Measurements from ENCODE around the gene NFIB.

DNA sequence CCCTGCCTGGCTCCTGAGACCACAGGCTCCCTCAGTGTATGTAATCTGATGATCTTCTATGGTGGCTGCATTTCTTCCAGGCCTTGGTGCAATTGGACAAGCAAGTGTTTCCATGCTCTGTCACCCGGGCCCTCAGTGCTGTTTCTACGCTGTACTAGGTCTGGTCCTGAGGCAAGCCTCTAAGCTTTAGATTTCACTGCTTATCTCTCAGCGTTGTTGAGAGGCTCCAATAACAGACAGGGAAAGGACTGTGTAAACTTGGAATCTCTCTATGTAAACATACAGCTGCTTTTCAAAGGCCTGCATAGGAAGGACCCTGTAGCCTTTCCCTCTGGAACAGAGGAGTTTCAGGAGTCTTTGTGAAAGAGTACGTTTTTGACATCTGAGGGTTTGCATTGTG, 38.6 kb upstream of the NFIB start:
- TF ChIP-seq, protein P1, sequence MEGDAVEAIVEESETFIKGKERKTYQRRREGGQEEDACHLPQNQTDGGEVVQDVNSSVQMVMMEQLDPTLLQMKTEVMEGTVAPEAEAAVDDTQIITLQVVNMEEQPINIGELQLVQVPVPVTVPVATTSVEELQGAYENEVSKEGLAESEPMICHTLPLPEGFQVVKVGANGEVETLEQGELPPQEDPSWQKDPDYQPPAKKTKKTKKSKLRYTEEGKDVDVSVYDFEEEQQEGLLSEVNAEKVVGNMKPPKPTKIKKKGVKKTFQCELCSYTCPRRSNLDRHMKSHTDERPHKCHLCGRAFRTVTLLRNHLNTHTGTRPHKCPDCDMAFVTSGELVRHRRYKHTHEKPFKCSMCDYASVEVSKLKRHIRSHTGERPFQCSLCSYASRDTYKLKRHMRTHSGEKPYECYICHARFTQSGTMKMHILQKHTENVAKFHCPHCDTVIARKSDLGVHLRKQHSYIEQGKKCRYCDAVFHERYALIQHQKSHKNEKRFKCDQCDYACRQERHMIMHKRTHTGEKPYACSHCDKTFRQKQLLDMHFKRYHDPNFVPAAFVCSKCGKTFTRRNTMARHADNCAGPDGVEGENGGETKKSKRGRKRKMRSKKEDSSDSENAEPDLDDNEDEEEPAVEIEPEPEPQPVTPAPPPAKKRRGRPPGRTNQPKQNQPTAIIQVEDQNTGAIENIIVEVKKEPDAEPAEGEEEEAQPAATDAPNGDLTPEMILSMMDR (CRISPR knock-in tag; IDR thresholded peaks at IDR 0.05), result no peak
- TF ChIP-seq HNRNPK (IDR thresholded peaks at IDR 0.05; ENCODE audit: low read depth, low read length, poor library complexity, severe bottlenecking) (no peak), GABPB1 (CRISPR knock-in tag; IDR thresholded peaks at IDR 0.05) (no peak), ZNF740 (CRISPR knock-in tag; IDR thresholded peaks at IDR 0.05) (no peak), DNMT3B (CRISPR knock-in tag; conservative IDR thresholded peaks at IDR 0.05) (no peak), SRSF9 (IDR thresholded peaks at IDR 0.05; ENCODE audit: borderline replicate concordance, insufficient read depth, low read depth, low read length, poor library complexity, severe bottlenecking) (no peak), ASH2L (IDR thresholded peaks at IDR 0.05; ENCODE audit: insufficient read length, low read depth, low read length) (no peak), KAT7 (CRISPR knock-in tag; IDR thresholded peaks at IDR 0.05; ENCODE audit: borderline replicate concordance) (no peak), PLRG1 (conservative IDR thresholded peaks at IDR 0.05) (no peak)

Measured in HepG2 (cell line).